Rectal smooth muscle tissue (tissue), 1 donor: ENCODE measurements around the gene LDB3.

Experiments used
- H3K27ac ChIP-seq: one replicate; pipeline ENCODE4 v1.7.0; 2013; ENCODE audit warnings: low read depth, low read length, inconsistent platforms
- H3K27me3 ChIP-seq: one replicate; pipeline ENCODE4 v1.7.0; 2013; ENCODE audit warnings: low read length; ENCODE audit not compliant: control insufficient read depth, insufficient read depth
- H3K36me3 ChIP-seq: one replicate; pipeline ENCODE4 v1.7.0; 2013; ENCODE audit warnings: low read length; ENCODE audit not compliant: control insufficient read depth, insufficient read depth
- H3K4me1 ChIP-seq: one replicate; pipeline ENCODE4 v1.7.0; 2013; ENCODE audit warnings: low read length; ENCODE audit not compliant: control insufficient read depth, insufficient read depth
- H3K4me3 ChIP-seq: one replicate; pipeline ENCODE4 v1.7.0; 2013; ENCODE audit warnings: low read length
- H3K9ac ChIP-seq: one replicate; pipeline ENCODE4 v1.7.0; 2013; ENCODE audit warnings: low read length

LDB3 gene

GRCh38 chr10:86646532-86646931 is 21.8 kb upstream of the LDB3 start:
- no peak overlapping the region for H3K4me3 ChIP-seq
- no peaks in the 10 kb centered on the region for H3K27me3 ChIP-seq
- no peaks in the 10 kb centered on the region for H3K36me3 ChIP-seq
- no peak overlapping the region for H3K9ac ChIP-seq
- peaks cover 4% of the 10 kb centered on the region for H3K4me1 ChIP-seq
- H3K27ac ChIP-seq, result no peak overlapping the region

DNA sequence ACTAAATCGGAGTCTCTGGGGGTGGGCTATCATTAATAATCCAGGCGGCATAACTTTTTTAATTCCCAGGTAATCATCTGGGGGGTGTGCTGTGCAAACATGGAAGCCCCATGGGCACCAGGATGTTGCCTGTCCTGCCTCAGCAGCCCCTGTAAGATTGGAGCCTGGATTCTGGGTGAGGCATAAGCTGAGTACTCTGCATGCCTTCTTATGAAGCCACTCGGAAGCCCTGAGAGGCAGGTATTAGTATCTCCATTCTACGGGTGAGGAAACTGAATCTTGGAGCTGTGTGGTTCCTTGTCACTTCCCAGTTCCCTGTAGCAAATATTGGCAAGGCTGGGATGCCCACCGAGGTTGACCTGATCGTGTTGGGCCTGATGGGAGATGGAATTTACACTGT is 21.4 kb upstream of the LDB3 start:
- H3K4me3 ChIP-seq, result no peak overlapping the region
- H3K9ac ChIP-seq, result no peak overlapping the region
- no peaks in the 10 kb centered on the region for H3K27me3 ChIP-seq
- no peak overlapping the region for H3K27ac ChIP-seq
- no peaks in the 10 kb centered on the region for H3K36me3 ChIP-seq
- peaks cover 4% of the 10 kb centered on the region for H3K4me1 ChIP-seq

- H3K4me1 ChIP-seq, result peaks cover 4% of the 10 kb centered on the region
These were observed 20.3 kb upstream of the LDB3 start for GRCh38 chr10:86647773-86648703.

GRCh38 chr10:86648704-86649427 is 19.4 kb upstream of the LDB3 start:
- Histone ChIP-seq H3K27ac (no peak overlapping the region), H3K4me1 (peaks cover 4% of the 10 kb centered on the region), H3K27me3 (no peaks in the 10 kb centered on the region), H3K4me3 (no peak overlapping the region), H3K9ac (no peak overlapping the region), H3K36me3 (no peaks in the 10 kb centered on the region)

More at GRCh38 chr10:86647773-86648703, 20.3 kb upstream of the LDB3 start:
- no peak overlapping the region for H3K9ac ChIP-seq
- H3K27me3 ChIP-seq, result no peaks in the 10 kb centered on the region
- H3K36me3 ChIP-seq, result no peaks in the 10 kb centered on the region
- H3K4me3 ChIP-seq, result no peak overlapping the region
- H3K27ac ChIP-seq, result no peak overlapping the region

DNA sequence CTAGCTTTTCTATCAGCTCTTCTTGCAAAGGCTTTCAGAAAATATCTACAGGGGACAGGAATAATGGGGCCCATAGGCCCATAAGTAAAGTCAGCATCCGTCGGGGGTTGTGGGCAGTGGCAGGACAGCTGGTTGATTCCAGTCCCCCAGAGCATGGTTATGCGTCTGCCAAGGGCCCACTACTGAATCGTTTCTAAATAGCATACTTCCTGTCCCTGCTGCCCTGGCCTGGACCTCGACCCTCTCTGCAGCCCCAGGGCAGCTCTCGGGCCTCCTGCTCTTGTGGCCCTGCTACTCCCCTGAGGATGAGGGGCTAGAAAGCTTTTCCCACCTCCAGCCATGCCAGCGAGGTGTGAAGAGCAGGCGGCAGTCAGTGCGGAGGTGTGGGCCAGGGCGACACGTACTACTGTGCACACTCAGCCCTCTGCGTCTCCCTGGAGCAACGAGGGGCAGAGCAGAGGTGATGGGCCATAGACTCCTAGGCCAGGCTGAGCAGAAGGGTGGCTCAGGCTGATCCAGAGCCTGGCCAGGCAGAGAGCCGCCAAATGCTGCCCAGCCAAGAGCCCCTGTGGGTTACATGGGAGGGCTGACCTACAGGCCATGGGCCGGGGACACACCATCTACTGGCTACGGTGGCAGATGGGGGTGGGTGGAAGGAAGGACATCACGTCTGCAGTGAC is 18.7 kb upstream of the LDB3 start:
- Histone ChIP-seq H3K4me1 (peaks cover 4% of the 10 kb centered on the region), H3K4me3 (no peak overlapping the region), H3K27ac (no peak overlapping the region), H3K9ac (no peak overlapping the region), H3K36me3 (no peaks in the 10 kb centered on the region), H3K27me3 (no peaks in the 10 kb centered on the region)

DNA sequence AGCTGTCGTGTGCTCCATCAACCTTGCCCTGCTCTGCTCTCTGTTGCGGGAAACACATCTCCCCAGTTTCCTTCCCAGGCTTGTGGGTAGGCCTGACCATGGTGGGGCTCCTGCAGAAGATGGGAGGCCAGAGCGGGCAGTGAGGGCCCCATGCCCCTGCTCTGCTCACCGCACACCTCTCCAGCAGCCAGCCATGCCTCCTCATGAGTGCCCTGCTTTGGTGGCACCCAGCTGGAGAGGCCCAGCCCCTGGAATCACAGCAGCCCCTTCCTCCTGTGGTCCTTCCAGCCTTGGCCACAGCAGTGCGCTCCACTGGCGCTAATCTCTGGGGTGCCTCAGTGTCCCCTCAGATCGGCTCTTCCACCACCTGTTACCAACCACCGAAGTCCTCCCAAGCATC is 18.2 kb upstream of the LDB3 start:
- Histone ChIP-seq H3K4me1 (peaks cover 4% of the 10 kb centered on the region), H3K27ac (no peak overlapping the region), H3K27me3 (no peaks in the 10 kb centered on the region), H3K36me3 (no peaks in the 10 kb centered on the region), H3K9ac (no peak overlapping the region), H3K4me3 (no peak overlapping the region)

GRCh38 chr10:86651021-86651471 is 17.3 kb upstream of the LDB3 start:
- Histone ChIP-seq H3K36me3 (no peaks in the 10 kb centered on the region), H3K9ac (no peak overlapping the region), H3K4me3 (no peak overlapping the region), H3K27me3 (no peaks in the 10 kb centered on the region), H3K27ac (no peak overlapping the region), H3K4me1 (peaks cover 4% of the 10 kb centered on the region)

DNA sequence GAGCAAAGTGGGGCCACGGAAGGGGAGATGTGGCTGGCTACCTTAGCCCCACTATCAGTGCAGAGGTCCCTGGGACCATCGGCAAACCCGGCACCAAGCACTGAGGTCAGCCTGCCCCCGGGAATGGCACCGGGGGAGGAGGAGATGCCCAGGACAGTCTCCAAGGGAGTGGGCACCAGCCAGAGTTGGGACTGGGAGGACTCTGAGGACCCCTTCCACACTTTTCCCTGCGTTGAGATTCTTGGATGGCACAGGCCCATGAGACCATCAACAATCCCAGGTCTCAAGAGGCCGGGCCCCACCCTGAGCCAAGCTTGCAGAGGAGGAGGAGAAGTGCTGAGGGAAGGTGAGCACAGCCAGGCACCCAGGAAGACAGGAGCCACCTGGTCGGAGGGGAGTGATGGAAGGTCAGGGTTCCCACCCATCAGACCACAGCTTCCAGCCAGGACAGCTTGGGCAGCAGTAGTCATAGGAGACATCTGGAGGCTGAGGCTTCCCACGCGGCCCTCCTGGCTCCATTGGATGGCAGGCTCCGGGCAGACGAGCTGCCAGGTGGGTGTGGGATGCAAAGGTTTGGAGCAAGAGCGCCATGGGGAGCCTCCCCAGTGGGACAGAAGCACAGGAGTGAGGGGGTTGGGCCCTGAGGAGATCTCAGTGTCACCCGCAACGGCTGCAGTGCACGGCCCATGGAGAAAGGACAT is 16.5 kb upstream of the LDB3 start:
- Histone ChIP-seq H3K27ac (no peak overlapping the region), H3K27me3 (no peaks in the 10 kb centered on the region), H3K4me3 (no peak overlapping the region), H3K36me3 (no peaks in the 10 kb centered on the region), H3K9ac (no peak overlapping the region), H3K4me1 (peaks cover 4% of the 10 kb centered on the region)

- Histone ChIP-seq H3K9ac (no peak overlapping the region), H3K36me3 (no peaks in the 10 kb centered on the region), H3K4me1 (peaks cover 4% of the 10 kb centered on the region), H3K27me3 (no peaks in the 10 kb centered on the region), H3K4me3 (no peak overlapping the region), H3K27ac (no peak overlapping the region)
These were observed 15.7 kb upstream of the LDB3 start for GRCh38 chr10:86652361-86653202.

DNA sequence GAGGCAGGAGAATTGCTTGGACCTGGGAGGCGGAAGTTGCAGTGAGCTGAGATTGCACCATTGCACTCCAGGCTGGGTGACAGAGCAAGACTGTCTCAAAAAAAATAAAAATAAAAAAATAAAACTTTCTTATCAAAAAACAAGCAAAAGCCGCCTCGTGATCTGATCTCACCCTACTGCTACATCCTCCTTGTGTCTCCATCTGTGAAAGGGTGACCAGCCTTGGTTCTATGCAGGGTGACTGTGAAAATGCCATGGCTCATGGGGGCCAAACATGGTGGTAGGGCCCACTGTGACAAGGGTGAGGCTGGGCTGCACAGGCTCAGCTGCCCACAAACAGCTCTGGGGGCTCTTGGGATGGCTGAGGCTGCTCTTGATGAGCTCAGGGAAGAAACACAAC is 14.9 kb upstream of the LDB3 start:
- Histone ChIP-seq H3K27ac (no peak overlapping the region), H3K27me3 (no peaks in the 10 kb centered on the region)

DNA sequence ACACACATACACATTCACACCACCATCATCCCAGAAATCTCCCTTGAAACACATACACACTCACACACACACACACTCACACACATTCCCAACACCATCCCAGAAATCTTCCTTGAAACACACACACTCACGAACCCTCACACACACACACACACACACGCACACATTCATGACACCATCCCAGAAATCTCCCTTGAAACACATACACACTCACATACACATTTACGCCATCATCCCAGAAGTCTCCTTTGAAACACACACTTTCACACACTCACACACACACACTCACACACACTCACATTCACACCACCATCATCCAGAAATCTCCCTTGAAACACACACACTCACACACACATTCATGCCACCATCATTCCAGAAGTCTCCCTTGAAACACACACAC is 14.3 kb upstream of the LDB3 start:
- H3K27me3 ChIP-seq, result no peaks in the 10 kb centered on the region
- H3K27ac ChIP-seq, result no peak overlapping the region
- H3K9ac ChIP-seq, result no peak overlapping the region
- H3K4me3 ChIP-seq, result no peak overlapping the region
- peaks cover 4% of the 10 kb centered on the region for H3K4me1 ChIP-seq
- no peaks in the 10 kb centered on the region for H3K36me3 ChIP-seq

More for the DNA sequence above, 14.9 kb upstream of the LDB3 start:
- peaks cover 4% of the 10 kb centered on the region for H3K4me1 ChIP-seq
- no peak overlapping the region for H3K9ac ChIP-seq
- no peaks in the 10 kb centered on the region for H3K36me3 ChIP-seq
- H3K4me3 ChIP-seq, result no peak overlapping the region
